ENCODE measurements around the gene POLR2B. TPM values are rescaled to one million over a fixed set of nuclear protein-coding genes. Genes with fewer than 3 reads are reported as not detected.

POLR2B gene
- total RNA-seq, 1 experiment from 2014 or later: 117 TPM

DNA sequence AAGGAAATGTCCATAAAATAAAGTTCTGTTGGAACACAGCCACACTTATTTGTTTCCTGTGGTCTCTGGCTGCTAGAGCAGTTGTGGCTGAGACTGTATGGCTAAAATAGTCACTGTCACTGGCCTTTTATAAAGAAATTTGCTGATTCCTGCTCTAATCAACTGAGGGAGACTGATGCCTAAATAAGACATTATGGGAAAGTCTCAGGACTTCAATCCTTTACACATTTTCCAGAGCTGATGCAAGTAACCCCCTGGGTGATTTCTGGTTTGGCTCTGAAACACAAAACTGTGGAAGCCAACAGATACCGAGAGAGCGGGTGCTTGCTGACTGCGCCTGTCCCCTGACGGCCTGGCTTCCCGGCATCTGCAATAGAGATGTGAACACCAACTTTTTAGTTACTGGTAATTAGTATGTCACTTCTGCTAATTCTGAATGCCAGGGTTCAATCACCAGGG lies 64.0 kb downstream of the POLR2B start:
- Mint-ChIP-seq H3K9me3 (peaks cover 9% of the 10 kb centered on the region), H3K27ac (no peak overlapping the region), H3K4me1 (peaks cover 13% of the 10 kb centered on the region), H3K4me3 (no peak overlapping the region), H3K36me3 (0 out of 2 replicates have a peak, but pooled peaks cover 5% of the 10 kb centered on the region), H3K27me3 (ENCODE audit: low read depth) (no peaks in the 10 kb centered on the region; the same call in 1 of the 2 replicates)
- CTCF ChIA-PET: interaction anchor here (1.3 kb wide), 1 partner anchor 121 kb away, joined by 4 read pairs; no protein-coding TSS in a partner anchor
- POLR2A ChIA-PET: no interaction called here
- TF ChIP-seq FOXP1 (CRISPR knock-in tag; IDR thresholded peaks at IDR 0.05; ENCODE audit: borderline replicate concordance): no peak
- TF ChIP-seq MXD4 (CRISPR knock-in tag; IDR thresholded peaks at IDR 0.05; ENCODE audit: borderline replicate concordance): no peak
- no peak for TF ChIP-seq ATF2 (CRISPR knock-in tag; IDR thresholded peaks at IDR 0.05; ENCODE audit: borderline replicate concordance, low read depth)
- TF ChIP-seq, protein P1, sequence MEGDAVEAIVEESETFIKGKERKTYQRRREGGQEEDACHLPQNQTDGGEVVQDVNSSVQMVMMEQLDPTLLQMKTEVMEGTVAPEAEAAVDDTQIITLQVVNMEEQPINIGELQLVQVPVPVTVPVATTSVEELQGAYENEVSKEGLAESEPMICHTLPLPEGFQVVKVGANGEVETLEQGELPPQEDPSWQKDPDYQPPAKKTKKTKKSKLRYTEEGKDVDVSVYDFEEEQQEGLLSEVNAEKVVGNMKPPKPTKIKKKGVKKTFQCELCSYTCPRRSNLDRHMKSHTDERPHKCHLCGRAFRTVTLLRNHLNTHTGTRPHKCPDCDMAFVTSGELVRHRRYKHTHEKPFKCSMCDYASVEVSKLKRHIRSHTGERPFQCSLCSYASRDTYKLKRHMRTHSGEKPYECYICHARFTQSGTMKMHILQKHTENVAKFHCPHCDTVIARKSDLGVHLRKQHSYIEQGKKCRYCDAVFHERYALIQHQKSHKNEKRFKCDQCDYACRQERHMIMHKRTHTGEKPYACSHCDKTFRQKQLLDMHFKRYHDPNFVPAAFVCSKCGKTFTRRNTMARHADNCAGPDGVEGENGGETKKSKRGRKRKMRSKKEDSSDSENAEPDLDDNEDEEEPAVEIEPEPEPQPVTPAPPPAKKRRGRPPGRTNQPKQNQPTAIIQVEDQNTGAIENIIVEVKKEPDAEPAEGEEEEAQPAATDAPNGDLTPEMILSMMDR (IDR thresholded peaks at IDR 0.05): no peak
- TF ChIP-seq, protein P2, sequence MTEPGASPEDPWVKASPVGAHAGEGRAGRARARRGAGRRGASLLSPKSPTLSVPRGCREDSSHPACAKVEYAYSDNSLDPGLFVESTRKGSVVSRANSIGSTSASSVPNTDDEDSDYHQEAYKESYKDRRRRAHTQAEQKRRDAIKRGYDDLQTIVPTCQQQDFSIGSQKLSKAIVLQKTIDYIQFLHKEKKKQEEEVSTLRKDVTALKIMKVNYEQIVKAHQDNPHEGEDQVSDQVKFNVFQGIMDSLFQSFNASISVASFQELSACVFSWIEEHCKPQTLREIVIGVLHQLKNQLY (CRISPR knock-in tag; IDR thresholded peaks at IDR 0.05): no peak
- no peak for TF ChIP-seq MYBL2 (CRISPR knock-in tag; IDR thresholded peaks at IDR 0.05)
- no peak for TF ChIP-seq ELF4 (CRISPR knock-in tag; IDR thresholded peaks at IDR 0.05; ENCODE audit: low read depth)
- TF ChIP-seq SOX15 (CRISPR knock-in tag; IDR thresholded peaks at IDR 0.05): no peak
- no peak for TF ChIP-seq JUN (CRISPR knock-in tag; IDR thresholded peaks at IDR 0.05)
- TF ChIP-seq ETV6 (CRISPR knock-in tag; IDR thresholded peaks at IDR 0.05): no peak
- TF ChIP-seq, protein P3, sequence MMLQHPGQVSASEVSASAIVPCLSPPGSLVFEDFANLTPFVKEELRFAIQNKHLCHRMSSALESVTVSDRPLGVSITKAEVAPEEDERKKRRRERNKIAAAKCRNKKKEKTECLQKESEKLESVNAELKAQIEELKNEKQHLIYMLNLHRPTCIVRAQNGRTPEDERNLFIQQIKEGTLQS (CRISPR knock-in tag; conservative IDR thresholded peaks at IDR 0.05): no peak
- DNase-seq (ENCODE audit: low spot score) (no peak), ATAC-seq (no peak)

GRCh38 chr4:57043347-57044251 lies 64.9 kb downstream of the POLR2B start:
- POLR2A ChIA-PET: no interaction called here
- Mint-ChIP-seq H3K4me1 (peaks cover 5% of the 10 kb centered on the region), H3K36me3 (0 out of 2 replicates have a peak, but pooled peaks cover 5% of the 10 kb centered on the region), H3K27me3 (ENCODE audit: low read depth) (no peaks in the 10 kb centered on the region; the same call in 1 of the 2 replicates), H3K9me3 (peaks cover 9% of the 10 kb centered on the region), H3K27ac (no peak overlapping the region), H3K4me3 (no peak overlapping the region)
- ATAC-seq (no peak), DNase-seq (ENCODE audit: low spot score) (no peak)
- CTCF ChIA-PET: no interaction called here
- TF ChIP-seq NR2C2 (CRISPR knock-in tag; IDR thresholded peaks at IDR 0.05): no peak
- TF ChIP-seq, protein P1 (IDR thresholded peaks at IDR 0.05): no peak
- TF ChIP-seq ZNF317 (CRISPR knock-in tag; IDR thresholded peaks at IDR 0.05; ENCODE audit: borderline replicate concordance, low read depth): no peak
- TF ChIP-seq STAT6 (CRISPR knock-in tag; conservative IDR thresholded peaks at IDR 0.05; ENCODE audit: low read depth): no peak
- TF ChIP-seq ATF2 (CRISPR knock-in tag; IDR thresholded peaks at IDR 0.05; ENCODE audit: borderline replicate concordance, low read depth): no peak
- TF ChIP-seq MYBL2 (CRISPR knock-in tag; IDR thresholded peaks at IDR 0.05): no peak
- TF ChIP-seq SP1 (CRISPR knock-in tag; conservative IDR thresholded peaks at IDR 0.05): no peak
- no peak for TF ChIP-seq TCF7 (CRISPR knock-in tag; IDR thresholded peaks at IDR 0.05; ENCODE audit: low read depth)
- TF ChIP-seq, protein P2 (CRISPR knock-in tag; IDR thresholded peaks at IDR 0.05): no peak
- no peak for TF ChIP-seq EMX1 (CRISPR knock-in tag; IDR thresholded peaks at IDR 0.05)
